ENCODE results near the gene OR5J2.

Gene OR5J2

DNA sequence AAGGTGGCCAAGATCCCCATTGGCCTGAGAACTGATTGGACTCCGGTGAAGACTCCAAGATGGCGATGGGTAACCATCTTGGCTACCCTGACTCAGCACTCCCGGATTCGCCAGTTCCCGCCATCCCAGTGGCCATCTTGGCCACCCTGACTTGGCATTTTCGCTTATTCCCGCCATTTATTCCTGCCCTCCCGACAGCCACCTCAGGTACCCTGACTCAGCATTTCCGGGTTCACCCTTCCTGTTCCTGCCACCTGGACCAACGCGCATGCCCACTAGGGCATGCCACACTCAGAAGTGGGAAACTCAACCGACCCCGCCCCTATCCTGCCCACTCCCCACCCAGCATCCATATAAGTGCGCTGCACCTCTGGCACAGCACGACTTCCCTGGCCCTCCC lies 24.1 kb upstream of the OR5J2 start:
- Histone ChIP-seq H2AFZ (ENCODE audit: low read length) (no peak overlapping the region), H3K4me3 (ENCODE audit: low read length) (no peak overlapping the region), H3K79me2 (ENCODE audit: low read length) (no peaks in the 10 kb centered on the region), H3K4me1 (ENCODE audit: low read length) (no peaks in the 10 kb centered on the region), H3K4me2 (ENCODE audit: low read depth, low read length) (no peak overlapping the region), H4K20me1 (ENCODE audit: insufficient read depth, low read length) (no peaks in the 10 kb centered on the region), H3K27ac (ENCODE audit: low read length) (no peak overlapping the region), H3K9me2 (replicated peaks; ENCODE audit: insufficient read depth, low read length) (no peaks in the 10 kb centered on the region), H3F3A (ENCODE audit: insufficient read depth, low read length) (no peaks in the 10 kb centered on the region), H3K9ac (ENCODE audit: low read length) (no peak overlapping the region), H3K9me3 (replicated peaks; ENCODE audit: insufficient read depth, low read length) (no peaks in the 10 kb centered on the region), H3K36me3 (replicated peaks; ENCODE audit: insufficient read depth, low read length) (no peaks in the 10 kb centered on the region), H3K27me3 (replicated peaks; ENCODE audit: insufficient read depth, low read length) (no peaks in the 10 kb centered on the region)
- TF ChIP-seq EZH2 (optimal IDR thresholded peaks at IDR 0.05; ENCODE audit: low read depth, low read length) (no peak), EZH2phosphoT487 (IDR thresholded peaks at IDR 0.05; ENCODE audit: low read length) (no peak)
- TF ChIP-seq, protein P1, sequence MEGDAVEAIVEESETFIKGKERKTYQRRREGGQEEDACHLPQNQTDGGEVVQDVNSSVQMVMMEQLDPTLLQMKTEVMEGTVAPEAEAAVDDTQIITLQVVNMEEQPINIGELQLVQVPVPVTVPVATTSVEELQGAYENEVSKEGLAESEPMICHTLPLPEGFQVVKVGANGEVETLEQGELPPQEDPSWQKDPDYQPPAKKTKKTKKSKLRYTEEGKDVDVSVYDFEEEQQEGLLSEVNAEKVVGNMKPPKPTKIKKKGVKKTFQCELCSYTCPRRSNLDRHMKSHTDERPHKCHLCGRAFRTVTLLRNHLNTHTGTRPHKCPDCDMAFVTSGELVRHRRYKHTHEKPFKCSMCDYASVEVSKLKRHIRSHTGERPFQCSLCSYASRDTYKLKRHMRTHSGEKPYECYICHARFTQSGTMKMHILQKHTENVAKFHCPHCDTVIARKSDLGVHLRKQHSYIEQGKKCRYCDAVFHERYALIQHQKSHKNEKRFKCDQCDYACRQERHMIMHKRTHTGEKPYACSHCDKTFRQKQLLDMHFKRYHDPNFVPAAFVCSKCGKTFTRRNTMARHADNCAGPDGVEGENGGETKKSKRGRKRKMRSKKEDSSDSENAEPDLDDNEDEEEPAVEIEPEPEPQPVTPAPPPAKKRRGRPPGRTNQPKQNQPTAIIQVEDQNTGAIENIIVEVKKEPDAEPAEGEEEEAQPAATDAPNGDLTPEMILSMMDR (IDR thresholded peaks at IDR 0.05; ENCODE audit: low read length) = no peak
- no peak for DNase-seq

GRCh38 chr11:56160217-56160616 lies 16.2 kb upstream of the OR5J2 start, which contains the start of gene OR8K5:
TSS of gene OR8K5 (minus strand) at chr11:56160317. CDS start at chr11:56160317, 0 bp downstream.
- Histone ChIP-seq H3K9ac (ENCODE audit: low read length) (no peak within 1 kb of the TSS), H3F3A (ENCODE audit: insufficient read depth, low read length) (no peaks in the 10 kb centered on the region), H3K27ac (ENCODE audit: low read length) (no peak within 1 kb of the TSS), H3K27me3 (replicated peaks; ENCODE audit: insufficient read depth, low read length) (no peaks in the 10 kb centered on the region), H2AFZ (ENCODE audit: low read length) (no peak within 1 kb of the TSS), H3K9me2 (replicated peaks; ENCODE audit: insufficient read depth, low read length) (no peaks in the 10 kb centered on the region), H3K79me2 (ENCODE audit: low read length) (no peaks in the 10 kb centered on the region), H3K36me3 (replicated peaks; ENCODE audit: insufficient read depth, low read length) (no peaks in the 10 kb centered on the region), H3K4me2 (ENCODE audit: low read depth, low read length) (no peak within 1 kb of the TSS), H3K4me3 (ENCODE audit: low read length) (no peak within 1 kb of the TSS), H4K20me1 (ENCODE audit: insufficient read depth, low read length) (no peaks in the 10 kb centered on the region), H3K4me1 (ENCODE audit: low read length) (no peaks in the 10 kb centered on the region), H3K9me3 (replicated peaks; ENCODE audit: insufficient read depth, low read length) (no peaks in the 10 kb centered on the region)
- TF ChIP-seq EZH2 (optimal IDR thresholded peaks at IDR 0.05; ENCODE audit: low read depth, low read length) (no peak), EZH2phosphoT487 (IDR thresholded peaks at IDR 0.05; ENCODE audit: low read length) (no peak)
- TF ChIP-seq, protein P1 (IDR thresholded peaks at IDR 0.05; ENCODE audit: low read length) = no peak
- DNase-seq = no peak

DNA sequence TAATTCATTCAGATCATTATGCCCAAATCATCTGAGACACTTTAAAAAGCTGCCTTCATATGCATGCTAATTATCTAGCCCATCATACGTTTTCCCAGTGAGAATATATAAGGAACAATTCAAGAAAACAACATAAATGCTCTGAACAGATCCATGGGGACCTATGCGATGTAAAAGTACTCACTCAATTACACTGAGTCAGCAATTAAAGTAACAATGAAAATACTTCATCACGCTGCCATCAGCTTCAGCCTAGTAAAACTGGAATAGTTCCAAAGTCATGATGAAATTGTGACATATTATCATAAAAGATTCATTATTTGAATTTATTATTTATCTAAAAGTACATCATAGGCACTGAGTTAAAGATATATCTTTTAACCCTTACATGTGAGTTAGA lies 12.6 kb upstream of the OR5J2 start:
- Histone ChIP-seq H3K36me3 (replicated peaks; ENCODE audit: insufficient read depth, low read length) (no peaks in the 10 kb centered on the region), H4K20me1 (ENCODE audit: insufficient read depth, low read length) (no peaks in the 10 kb centered on the region), H3K4me2 (ENCODE audit: low read depth, low read length) (no peak overlapping the region), H3K4me1 (ENCODE audit: low read length) (no peaks in the 10 kb centered on the region), H3F3A (ENCODE audit: insufficient read depth, low read length) (no peaks in the 10 kb centered on the region), H2AFZ (ENCODE audit: low read length) (no peak overlapping the region), H3K27ac (ENCODE audit: low read length) (no peak overlapping the region), H3K4me3 (ENCODE audit: low read length) (no peak overlapping the region), H3K27me3 (replicated peaks; ENCODE audit: insufficient read depth, low read length) (no peaks in the 10 kb centered on the region), H3K9me3 (replicated peaks; ENCODE audit: insufficient read depth, low read length) (no peaks in the 10 kb centered on the region), H3K9me2 (replicated peaks; ENCODE audit: insufficient read depth, low read length) (no peaks in the 10 kb centered on the region), H3K79me2 (ENCODE audit: low read length) (no peaks in the 10 kb centered on the region), H3K9ac (ENCODE audit: low read length) (no peak overlapping the region)
- no peak for DNase-seq
- TF ChIP-seq EZH2phosphoT487 (IDR thresholded peaks at IDR 0.05; ENCODE audit: low read length) (no peak), EZH2 (optimal IDR thresholded peaks at IDR 0.05; ENCODE audit: low read depth, low read length) (no peak)
- TF ChIP-seq, protein P1 (IDR thresholded peaks at IDR 0.05; ENCODE audit: low read length) = no peak

Data from MM.1S (cell line).